Suprapubic skin (tissue), 4 donors: Measurements from ENCODE around the gene LDB2.

ENCODE experiments used
- EP300 ChIP-seq: sonication (generic); formaldehyde crosslinking; IDR thresholded peaks from one replicate; pipeline ENCODE4 v1.6.1; 2017; ENCODE audit warnings: antibody characterized with exemption
- POLR2A ChIP-seq, 2 donors: fragments of 450-650 bp; IDR thresholded peaks; one replicate each; pipeline ENCODE4 v1.6.1; 2017; ENCODE audit warnings: antibody characterized with exemption in 2 of 2, mild to moderate bottlenecking in 2 of 2, moderate library complexity in 2 of 2
- POLR2AphosphoS5 ChIP-seq, 3 donors: sonication (generic); formaldehyde crosslinking; IDR thresholded peaks; one replicate each; pipeline ENCODE4 v1.6.1; 2017; ENCODE audit warnings: antibody characterized with exemption in 3 of 3
- TF ChIP-seq, protein P1 (sequence below), 2 donors: fragments of 200-600 bp in 1 of 2; fragments of 450-650 bp in 1 of 2; sonication (generic) in 1 of 2; IDR thresholded peaks; one replicate each; pipeline ENCODE4 v1.5.1; 2016 to 2019; ENCODE audit warnings: antibody characterized with exemption in 2 of 2, mild to moderate bottlenecking in 1 of 2, moderate library complexity in 1 of 2

DNA sequence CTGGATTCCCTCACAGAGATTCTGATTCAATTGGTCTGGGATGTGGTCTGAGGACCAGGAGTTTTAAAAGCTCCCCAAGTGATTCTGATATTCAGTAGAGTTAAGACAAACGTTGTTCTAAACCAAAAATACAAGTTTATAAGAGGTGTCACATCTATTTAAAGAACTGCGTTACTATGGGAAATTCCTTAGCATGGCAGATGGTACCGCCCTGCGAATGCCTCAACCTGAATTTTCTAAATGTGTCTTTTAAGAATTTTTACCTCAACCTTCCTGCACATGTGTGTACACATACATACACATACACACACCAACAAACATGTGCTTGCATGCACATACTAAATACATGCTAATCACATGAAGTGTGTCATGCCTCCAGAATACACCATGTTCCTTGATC lies 343.3 kb downstream of the LDB2 start:
- no peak for TF ChIP-seq POLR2AphosphoS5 (IDR thresholded peaks at IDR 0.05)
- TF ChIP-seq, protein P1, sequence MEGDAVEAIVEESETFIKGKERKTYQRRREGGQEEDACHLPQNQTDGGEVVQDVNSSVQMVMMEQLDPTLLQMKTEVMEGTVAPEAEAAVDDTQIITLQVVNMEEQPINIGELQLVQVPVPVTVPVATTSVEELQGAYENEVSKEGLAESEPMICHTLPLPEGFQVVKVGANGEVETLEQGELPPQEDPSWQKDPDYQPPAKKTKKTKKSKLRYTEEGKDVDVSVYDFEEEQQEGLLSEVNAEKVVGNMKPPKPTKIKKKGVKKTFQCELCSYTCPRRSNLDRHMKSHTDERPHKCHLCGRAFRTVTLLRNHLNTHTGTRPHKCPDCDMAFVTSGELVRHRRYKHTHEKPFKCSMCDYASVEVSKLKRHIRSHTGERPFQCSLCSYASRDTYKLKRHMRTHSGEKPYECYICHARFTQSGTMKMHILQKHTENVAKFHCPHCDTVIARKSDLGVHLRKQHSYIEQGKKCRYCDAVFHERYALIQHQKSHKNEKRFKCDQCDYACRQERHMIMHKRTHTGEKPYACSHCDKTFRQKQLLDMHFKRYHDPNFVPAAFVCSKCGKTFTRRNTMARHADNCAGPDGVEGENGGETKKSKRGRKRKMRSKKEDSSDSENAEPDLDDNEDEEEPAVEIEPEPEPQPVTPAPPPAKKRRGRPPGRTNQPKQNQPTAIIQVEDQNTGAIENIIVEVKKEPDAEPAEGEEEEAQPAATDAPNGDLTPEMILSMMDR (IDR thresholded peaks at IDR 0.05), result no peak
- TF ChIP-seq POLR2A (IDR thresholded peaks at IDR 0.05), result no peak
- TF ChIP-seq EP300, result no peak
